H9 (cell line): Measurements from ENCODE around the gene ZNF133. TPM values are rescaled to one million over a fixed set of nuclear protein-coding genes. Genes with fewer than 3 reads are reported as not detected.

Experiments
- DNase-seq: peaks from one replicate; pipeline ENCODE4 v3.0.0-alpha.2; 2017
- H2AFZ ChIP-seq: one replicate; pipeline ENCODE4 v1.6.1; 2013; ENCODE audit warnings: mild to moderate bottlenecking, low read length, control low read depth, moderate library complexity
- H2AK5ac ChIP-seq: 2 replicates; pipeline ENCODE4 v1.6.1; 2013; ENCODE audit warnings: low read length, control low read depth, mixed read lengths; ENCODE audit not compliant: insufficient read length
- H2BK120ac ChIP-seq: one replicate; pipeline ENCODE4 v1.6.1; 2013; ENCODE audit warnings: low read depth, mild to moderate bottlenecking, low read length, control low read depth, inconsistent platforms; ENCODE audit not compliant: poor library complexity, severe bottlenecking
- H2BK12ac ChIP-seq: 2 replicates; pipeline ENCODE4 v1.6.1; 2013; ENCODE audit warnings: low read length, control low read depth, mixed read lengths, low read depth; ENCODE audit not compliant: insufficient read length
- H2BK15ac ChIP-seq: 2 replicates; pipeline ENCODE4 v1.6.1; 2013; ENCODE audit warnings: low read depth, low read length, control low read depth
- H2BK20ac ChIP-seq: one replicate; pipeline ENCODE4 v1.6.1; 2013; ENCODE audit warnings: low read depth, mild to moderate bottlenecking, low read length, control low read depth, inconsistent platforms; ENCODE audit not compliant: poor library complexity, severe bottlenecking
- H2BK5ac ChIP-seq: 2 replicates; pipeline ENCODE4 v1.6.1; 2013; ENCODE audit warnings: low read length, control low read depth, mixed read lengths; ENCODE audit not compliant: insufficient read length
- H3K14ac ChIP-seq: 2 replicates; pipeline ENCODE4 v1.6.1; 2013; ENCODE audit warnings: low read length, control low read depth; ENCODE audit not compliant: insufficient read depth
- H3K18ac ChIP-seq: 2 replicates; pipeline ENCODE4 v1.6.1; 2013; ENCODE audit warnings: low read depth, mild to moderate bottlenecking, mixed read lengths, low read length, control low read depth; ENCODE audit not compliant: insufficient read length
- H3K23ac ChIP-seq: 2 replicates; pipeline ENCODE4 v1.6.1; 2013; ENCODE audit warnings: low read length, control low read depth, mixed read lengths, low read depth; ENCODE audit not compliant: insufficient read length
- H3K23me2 ChIP-seq: 2 replicates; pipeline ENCODE4 v1.6.1; 2013; ENCODE audit warnings: low read depth, mild to moderate bottlenecking, mixed read lengths, low read length, control low read depth; ENCODE audit not compliant: insufficient read length, poor library complexity, severe bottlenecking
- H3K27ac ChIP-seq: 2 replicates; pipeline ENCODE4 v1.5.1; 2013; ENCODE audit warnings: low read length, control low read depth, mixed read lengths, low read depth; ENCODE audit not compliant: insufficient read length
- H3K27me3 ChIP-seq: 2 replicates; pipeline ENCODE4 v1.6.1; 2013; ENCODE audit warnings: low read length, control low read depth, inconsistent platforms; ENCODE audit not compliant: insufficient read depth
- H3K4ac ChIP-seq: 2 replicates; pipeline ENCODE4 v1.6.1; 2013; ENCODE audit warnings: low read depth, mild to moderate bottlenecking, control low read depth, inconsistent platforms, low read length, moderate library complexity
- H3K4me1 ChIP-seq: 2 replicates; pipeline ENCODE4 v1.6.1; 2013; ENCODE audit warnings: low read length, control low read depth, inconsistent platforms; ENCODE audit not compliant: insufficient read depth
- H3K4me2 ChIP-seq: 2 replicates; pipeline ENCODE4 v1.6.1; 2013; ENCODE audit warnings: low read length, control low read depth, mixed read lengths; ENCODE audit not compliant: insufficient read length, insufficient read depth
- H3K56ac ChIP-seq: 2 replicates; pipeline ENCODE4 v1.6.1; 2013; ENCODE audit warnings: low read depth, mild to moderate bottlenecking, mixed read lengths, low read length, control low read depth; ENCODE audit not compliant: insufficient read length
- H3K79me1 ChIP-seq: 2 replicates; pipeline ENCODE4 v1.6.1; 2013; ENCODE audit warnings: low read depth, mild to moderate bottlenecking, moderate library complexity, low read length, control low read depth, inconsistent platforms; ENCODE audit not compliant: insufficient read depth, poor library complexity, severe bottlenecking
- H3K79me2 ChIP-seq: 2 replicates; pipeline ENCODE4 v1.6.1; 2013; ENCODE audit warnings: low read length, control low read depth, inconsistent platforms; ENCODE audit not compliant: insufficient read depth
- H3K9ac ChIP-seq: 2 replicates; pipeline ENCODE4 v1.6.1; 2013; ENCODE audit warnings: low read length, control low read depth, mixed read lengths; ENCODE audit not compliant: insufficient read length; ENCODE audit errors: extremely low read depth
- H3K9me3 ChIP-seq: one replicate; pipeline ENCODE4 v1.6.1; 2013; ENCODE audit warnings: low read depth, low read length, inconsistent platforms; ENCODE audit not compliant: control insufficient read depth
- H3T11ph ChIP-seq: one replicate; pipeline ENCODE4 v1.6.1; 2013; ENCODE audit warnings: mild to moderate bottlenecking, low read length, control low read depth, inconsistent platforms
- H4K20me1 ChIP-seq: one replicate; pipeline ENCODE4 v1.6.1; 2013; ENCODE audit not compliant: control insufficient read depth, insufficient read length, insufficient read depth
- H4K5ac ChIP-seq: 2 replicates; pipeline ENCODE4 v1.6.1; 2013; ENCODE audit warnings: low read depth, mild to moderate bottlenecking, mixed read lengths, low read length, control low read depth; ENCODE audit not compliant: insufficient read length
- H4K8ac ChIP-seq: replicated peaks from 2 replicates; pipeline ENCODE4 v1.6.1; 2013; ENCODE audit warnings: low read length, control low read depth, mixed read lengths, low read depth; ENCODE audit not compliant: insufficient read length
- H4K91ac ChIP-seq: 2 replicates; pipeline ENCODE4 v1.6.1; 2013; ENCODE audit warnings: low read depth, mild to moderate bottlenecking, moderate library complexity, mixed read lengths, low read length, control low read depth; ENCODE audit not compliant: insufficient read length
- H3K27ac Mint-ChIP-seq, 3 experiments: 2 replicates in 2 of 3; 3 replicates in 1 of 3; pipeline ENCODE4 v1.8.0; 2020 to 2021; ENCODE audit warnings: mixed read lengths in 3 of 3, mild to moderate bottlenecking in 1 of 3, moderate library complexity in 1 of 3
- H3K27me3 Mint-ChIP-seq: 2 replicates; pipeline ENCODE4 v1.8.0; 2021; ENCODE audit warnings: low read depth, mild to moderate bottlenecking, moderate library complexity, mixed read lengths
- H3K36me3 Mint-ChIP-seq, 3 experiments: 2 replicates in 2 of 3; 3 replicates in 1 of 3; pipeline ENCODE4 v1.8.0; 2020 to 2021; ENCODE audit warnings: low read depth in 3 of 3, mixed read lengths in 3 of 3; ENCODE audit not compliant: insufficient read depth in 1 of 3
- H3K4me1 Mint-ChIP-seq, 2 experiments: 2 replicates each; pipeline ENCODE4 v1.8.0; 2020; ENCODE audit warnings: mixed read lengths in 2 of 2
- H3K4me3 Mint-ChIP-seq, 2 experiments: 2 replicates in 1 of 2; 3 replicates in 1 of 2; pipeline ENCODE4 v1.8.0; 2020 to 2021; ENCODE audit warnings: mild to moderate bottlenecking in 2 of 2, mixed read lengths in 2 of 2, moderate library complexity in 1 of 2
- H3K9me3 Mint-ChIP-seq, 2 experiments: 2 replicates in 1 of 2; 3 replicates in 1 of 2; pipeline ENCODE4 v1.8.0; 2020; ENCODE audit warnings: mild to moderate bottlenecking in 2 of 2, mixed read lengths in 2 of 2, moderate library complexity in 1 of 2
- WGBS: extraction: QIAGEN DNeasy Blood & Tissue Kit; methylation state at CpG from one replicate; pipeline ENCODE4 v1.1.7; 2013; ENCODE audit warnings: missing lambda C conversion rate, low lambda C conversion rate, mixed read lengths; ENCODE audit not compliant: insufficient read length; ENCODE audit errors: extremely low coverage; 5-methylcytosine and 5-hydroxymethylcytosine counted together
- total RNA-seq: library from RNA; stranded (reverse); gene quantifications from 2 replicates; pipeline ENCODE4 v1.2.1, GENCODE V29; 2021
- TF ChIP-seq, protein P1 (sequence below): fragments of 200-600 bp; sonication (generic); conservative IDR thresholded peaks from 3 replicates; pipeline ENCODE4 v1.8.0; 2021; ENCODE audit warnings: antibody characterized with exemption, mild to moderate bottlenecking

The ZNF133 gene
- total RNA-seq, 1 experiment from 2014 or later = 11.0 TPM

DNA sequence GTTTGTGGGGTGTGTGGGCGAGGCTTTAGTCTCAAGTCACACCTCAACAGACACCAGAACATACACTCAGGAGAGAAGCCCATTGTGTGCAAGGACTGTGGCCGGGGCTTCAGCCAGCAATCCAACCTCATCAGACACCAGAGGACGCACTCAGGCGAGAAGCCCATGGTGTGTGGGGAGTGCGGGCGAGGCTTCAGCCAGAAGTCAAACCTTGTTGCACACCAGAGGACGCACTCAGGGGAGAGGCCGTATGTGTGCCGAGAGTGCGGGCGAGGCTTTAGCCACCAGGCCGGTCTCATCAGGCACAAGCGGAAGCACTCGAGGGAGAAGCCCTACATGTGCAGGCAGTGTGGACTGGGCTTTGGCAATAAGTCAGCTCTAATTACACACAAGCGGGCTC lies 27.8 kb downstream of the ZNF133 start:
- H3K27me3 ChIP-seq = no peaks in the 10 kb centered on the region
- no peak overlapping the region for H3K9ac ChIP-seq
- no peak overlapping the region for H2AK5ac ChIP-seq
- no peaks in the 10 kb centered on the region for H4K20me1 ChIP-seq
- no peaks in the 10 kb centered on the region for H3K9me3 ChIP-seq
- H2BK5ac ChIP-seq = no peak overlapping the region
- TF ChIP-seq, protein P1, sequence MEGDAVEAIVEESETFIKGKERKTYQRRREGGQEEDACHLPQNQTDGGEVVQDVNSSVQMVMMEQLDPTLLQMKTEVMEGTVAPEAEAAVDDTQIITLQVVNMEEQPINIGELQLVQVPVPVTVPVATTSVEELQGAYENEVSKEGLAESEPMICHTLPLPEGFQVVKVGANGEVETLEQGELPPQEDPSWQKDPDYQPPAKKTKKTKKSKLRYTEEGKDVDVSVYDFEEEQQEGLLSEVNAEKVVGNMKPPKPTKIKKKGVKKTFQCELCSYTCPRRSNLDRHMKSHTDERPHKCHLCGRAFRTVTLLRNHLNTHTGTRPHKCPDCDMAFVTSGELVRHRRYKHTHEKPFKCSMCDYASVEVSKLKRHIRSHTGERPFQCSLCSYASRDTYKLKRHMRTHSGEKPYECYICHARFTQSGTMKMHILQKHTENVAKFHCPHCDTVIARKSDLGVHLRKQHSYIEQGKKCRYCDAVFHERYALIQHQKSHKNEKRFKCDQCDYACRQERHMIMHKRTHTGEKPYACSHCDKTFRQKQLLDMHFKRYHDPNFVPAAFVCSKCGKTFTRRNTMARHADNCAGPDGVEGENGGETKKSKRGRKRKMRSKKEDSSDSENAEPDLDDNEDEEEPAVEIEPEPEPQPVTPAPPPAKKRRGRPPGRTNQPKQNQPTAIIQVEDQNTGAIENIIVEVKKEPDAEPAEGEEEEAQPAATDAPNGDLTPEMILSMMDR = no peak
- Mint-ChIP-seq H3K4me3 (no peak overlapping the region), H3K36me3 (peaks cover 13 to 25% (median 23%) of the 10 kb centered on the region in 3 experiments), H3K27me3 (no peaks in the 10 kb centered on the region), H3K9me3 (no peaks in the 10 kb centered on the region), H3K4me1 (0 out of 4 replicates have a peak, but pooled peaks cover 0 to 2% of the 10 kb centered on the region in 2 experiments), H3K27ac (no peak overlapping the region)
- H4K91ac ChIP-seq = no peak overlapping the region
- H3K14ac ChIP-seq = no peak overlapping the region
- no peaks in the 10 kb centered on the region for H3K23me2 ChIP-seq
- H2BK15ac ChIP-seq = no peak overlapping the region
- no CpG with 5 or more reads among the region's 15 CpGs for WGBS
- H3K23ac ChIP-seq = no peak overlapping the region
- H2BK20ac ChIP-seq = no peak overlapping the region
- no peak overlapping the region for H4K5ac ChIP-seq
- no peaks in the 10 kb centered on the region for H3K4me1 ChIP-seq
- no peak overlapping the region for H3K4me2 ChIP-seq
- no peak overlapping the region for H2BK120ac ChIP-seq
- no peak overlapping the region for H4K8ac ChIP-seq
- no peak overlapping the region for H3K56ac ChIP-seq
- no peak for DNase-seq
- H3K79me2 ChIP-seq = no peaks in the 10 kb centered on the region
- H3K4ac ChIP-seq = no peak overlapping the region
- no peak overlapping the region for H3K18ac ChIP-seq
- H3K79me1 ChIP-seq = no peaks in the 10 kb centered on the region
- H2BK12ac ChIP-seq = no peak overlapping the region
- no peak overlapping the region for H3T11ph ChIP-seq
- no peak overlapping the region for H3K27ac ChIP-seq
- H2AFZ ChIP-seq = no peak overlapping the region
